Astrocyte of the spinal cord (primary cell): ENCODE results near the gene MATN1.

ENCODE experiments used
- DNase-seq: peaks from one replicate; pipeline ENCODE4 v3.0.0; 2011; ENCODE audit warnings: low read depth, low spot score
- H3K4me3 ChIP-seq: 2 replicates; pipeline ENCODE4 v1.5.1; 2011; ENCODE audit warnings: low read depth, mild to moderate bottlenecking, low read length, moderate library complexity
- CTCF ChIP-seq: IDR thresholded peaks from 2 replicates; pipeline ENCODE4 v1.5.1; 2012; ENCODE audit warnings: low read depth, mild to moderate bottlenecking, low read length, inconsistent platforms
- in situ Hi-C: cut with HindIII; loops from 2 replicates; pipeline ENCODE4 v1.10.0; 2017; ENCODE audit warnings: low sequenced_read_pairs

Gene MATN1

GRCh38 chr1:30698401-30698981 lies 24.9 kb downstream of the MATN1 start:
- in situ Hi-C loops = no loop called here
- DNase-seq = no peak
- no peak for TF ChIP-seq CTCF
- no peak overlapping the region for H3K4me3 ChIP-seq

- TF ChIP-seq CTCF = no peak
- no peak for DNase-seq
- in situ Hi-C loops = no loop called here
- H3K4me3 ChIP-seq = no peak overlapping the region
These were observed 25.6 kb downstream of the MATN1 start for GRCh38 chr1:30697571-30698376.

GRCh38 chr1:30696831-30697230 lies 26.6 kb downstream of the MATN1 start:
- no peak for DNase-seq

GRCh38 chr1:30695439-30695841 lies 27.9 kb downstream of the MATN1 start:
- DNase-seq = no peak
- no peak overlapping the region for H3K4me3 ChIP-seq
- no peak for TF ChIP-seq CTCF
- in situ Hi-C loops = no loop called here

More at GRCh38 chr1:30696831-30697230, 26.6 kb downstream of the MATN1 start:
- in situ Hi-C loops = no loop called here
- H3K4me3 ChIP-seq = no peak overlapping the region
- TF ChIP-seq CTCF = no peak

- H3K4me3 ChIP-seq = no peak overlapping the region
- no peak for DNase-seq
- in situ Hi-C loops = no loop called here
- TF ChIP-seq CTCF = no peak
These were observed 28.9 kb downstream of the MATN1 start for GRCh38 chr1:30694280-30695175.

- H3K4me3 ChIP-seq = no peak overlapping the region
- in situ Hi-C loops = no loop called here
- no peak for TF ChIP-seq CTCF
- no peak for DNase-seq
These were observed 29.6 kb downstream of the MATN1 start for GRCh38 chr1:30693822-30694221.
